NOMO-1 (cell line): Measurements from ENCODE around the gene MAPK13.
"Not testable (repeated sequence)": the region's sequence is repeated elsewhere in the genome, so short reads cannot be mapped to it uniquely, and the experiment has no call there.

Experiments
- DNase-seq, 2 experiments: peaks; one replicate each; lab custom pipeline; 2025; ENCODE audit not compliant: unreplicated experiment in 2 of 2; lab: John Stamatoyannopoulos, UW

Gene MAPK13

DNA sequence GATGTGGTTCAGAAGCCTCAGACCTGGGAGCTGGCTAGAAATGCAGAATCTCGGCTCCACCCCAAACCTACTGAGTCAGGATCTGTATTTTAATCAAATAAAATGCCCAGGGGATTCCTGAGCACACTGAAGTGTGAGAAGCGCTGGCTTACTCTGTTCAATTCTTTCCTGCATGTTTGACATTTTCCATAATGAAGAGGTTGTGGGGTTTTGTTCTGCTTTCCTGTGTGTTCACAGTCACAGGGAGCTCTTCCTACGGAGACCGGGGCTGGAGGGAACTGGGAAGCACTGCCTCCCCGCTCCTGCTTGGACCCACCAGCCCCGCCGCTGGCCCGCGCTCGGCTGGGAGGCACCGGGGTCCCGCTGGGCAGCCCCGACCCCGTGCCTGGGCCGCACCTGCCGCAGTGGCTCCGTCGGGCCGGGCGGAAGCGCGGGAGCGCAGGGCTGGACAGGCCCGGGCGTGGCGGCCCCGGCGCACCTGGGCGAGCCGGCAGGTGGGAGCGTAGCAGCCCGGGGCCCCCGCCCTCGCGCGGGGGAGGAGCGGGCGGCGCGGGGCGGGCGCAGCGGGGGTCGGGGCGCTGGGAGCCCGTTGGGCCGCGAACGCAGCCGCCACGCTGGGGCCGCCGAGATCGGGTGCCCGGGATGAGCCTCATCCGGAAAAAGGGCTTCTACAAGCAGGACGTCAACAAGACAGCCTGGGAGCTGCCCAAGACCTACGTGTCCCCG is at the start of gene MAPK13:
Gene MAPK13, plus strand, starts transcription at position 573 of the 726 bp plus-strand sequence. Its CDS starts 70 bp downstream, at position 643.
- DNase-seq = no peak

DNA sequence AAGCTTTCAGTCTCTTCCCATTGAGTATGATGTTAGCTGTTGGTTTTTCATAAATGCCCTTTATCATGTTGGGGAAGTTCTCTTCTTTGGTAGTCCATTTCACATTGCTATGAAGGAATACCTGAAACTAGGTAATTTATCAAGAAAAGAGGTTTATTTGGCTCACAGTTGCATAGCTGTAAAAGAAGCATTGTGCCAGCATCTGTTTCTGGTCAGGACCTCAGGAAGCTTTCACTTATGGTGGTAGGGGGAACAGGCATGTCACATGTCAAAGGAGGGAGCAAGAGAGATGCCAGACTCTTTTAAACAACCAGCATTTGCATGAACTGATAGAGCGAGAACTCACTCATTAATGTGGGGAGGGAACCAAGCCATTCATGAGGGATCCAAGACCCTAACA is 48.0 kb upstream of the MAPK13 start:
- DNase-seq = no peak

DNA sequence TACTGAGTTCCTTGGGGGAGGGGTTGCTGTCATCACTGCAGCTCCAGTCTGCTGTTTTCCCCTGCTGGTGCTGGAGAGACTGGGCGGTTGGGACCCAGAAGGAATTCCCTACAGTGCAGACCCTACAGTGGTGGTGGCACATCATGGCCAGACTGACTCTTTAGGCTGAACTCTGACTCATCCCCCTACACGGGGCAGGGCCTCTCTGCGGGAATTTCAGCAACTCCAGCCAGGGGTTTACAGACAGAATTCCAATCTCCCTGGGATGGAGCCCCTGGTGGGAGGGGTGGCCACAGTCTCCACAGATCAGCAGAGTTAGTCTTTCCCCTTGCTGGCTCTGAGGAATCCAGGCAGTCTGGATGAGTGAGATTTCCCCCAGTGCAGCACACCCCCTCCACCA is 46.9 kb upstream of the MAPK13 start:
- no peak for DNase-seq

DNA sequence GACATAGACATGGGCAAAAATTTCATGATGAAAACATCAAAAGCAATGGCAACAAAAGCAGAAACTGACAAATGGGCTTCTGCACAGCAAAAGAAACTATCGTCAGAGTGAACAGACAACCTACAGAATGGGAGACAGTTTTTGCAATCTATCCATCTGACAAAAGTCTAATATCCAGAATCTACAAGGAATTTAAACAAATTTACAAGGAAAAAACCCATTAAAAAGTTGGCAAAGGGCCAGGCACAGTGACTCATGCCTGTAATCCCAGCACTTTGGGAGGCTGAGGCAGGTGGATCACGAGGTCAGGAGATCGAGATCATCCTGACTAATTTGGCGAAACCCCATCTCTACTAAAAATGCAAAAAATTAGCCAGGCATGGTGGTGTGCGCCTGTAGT is 42.1 kb upstream of the MAPK13 start:
- not testable (repeated sequence) for DNase-seq

GRCh38 chr6:36089048-36089447 is 41.3 kb upstream of the MAPK13 start:
- no peak for DNase-seq

DNA sequence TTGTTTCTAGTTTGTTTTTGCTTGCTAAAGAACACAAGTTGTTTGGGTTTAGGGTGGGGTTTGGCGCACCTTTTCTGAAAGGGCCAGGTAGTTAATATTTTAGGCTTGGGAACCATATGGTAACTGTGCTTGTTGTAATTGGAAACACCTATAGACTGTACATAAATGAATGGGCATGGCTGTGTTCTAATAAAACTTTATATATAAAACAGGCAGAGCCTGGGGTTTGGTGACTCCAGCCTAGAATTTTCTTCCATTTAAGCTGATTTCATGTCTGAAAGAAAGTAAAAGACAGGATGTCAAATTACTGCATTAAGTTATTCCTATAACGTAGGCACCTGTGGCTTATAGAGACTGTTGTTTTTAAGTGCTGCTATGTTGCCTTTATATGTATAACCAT is 36.1 kb upstream of the MAPK13 start:
- no peak for DNase-seq

DNA sequence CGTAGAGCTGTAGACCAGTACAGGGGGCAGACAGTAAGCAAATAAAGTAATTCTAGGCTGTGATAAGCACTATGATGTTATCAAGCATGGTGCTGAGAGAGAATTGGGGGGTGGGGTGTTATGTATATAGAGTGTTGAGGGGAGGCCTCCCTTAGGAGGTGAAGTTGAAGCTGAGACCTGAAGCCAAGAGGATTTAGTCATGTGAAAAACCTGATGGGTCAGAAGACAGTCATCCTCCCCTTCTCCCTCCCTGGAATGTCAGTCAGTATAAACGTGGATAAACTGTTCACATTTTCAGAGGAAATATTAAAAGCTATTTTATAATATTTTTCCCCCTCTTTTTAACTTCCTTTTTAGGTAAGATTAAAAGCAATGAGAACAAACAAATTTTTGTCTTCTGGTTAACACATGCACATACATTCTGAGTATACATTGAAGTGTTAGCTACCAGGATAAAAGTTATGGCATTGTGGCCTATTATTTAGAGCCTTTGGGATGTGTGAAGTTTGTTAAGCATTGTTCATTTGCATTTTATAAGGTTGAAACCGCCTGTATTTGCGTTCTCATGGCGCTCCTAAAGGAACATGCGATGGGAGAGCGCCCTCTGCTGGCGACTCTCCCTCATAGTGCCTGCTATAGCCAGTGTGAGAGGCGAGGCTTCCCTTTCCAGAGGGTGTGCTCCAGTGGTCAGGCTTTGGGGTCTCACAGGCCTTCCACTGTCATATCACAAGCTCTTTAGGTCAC is 35.4 kb upstream of the MAPK13 start:
- peak; percentile 43 to 67 for DNase-seq

DNA sequence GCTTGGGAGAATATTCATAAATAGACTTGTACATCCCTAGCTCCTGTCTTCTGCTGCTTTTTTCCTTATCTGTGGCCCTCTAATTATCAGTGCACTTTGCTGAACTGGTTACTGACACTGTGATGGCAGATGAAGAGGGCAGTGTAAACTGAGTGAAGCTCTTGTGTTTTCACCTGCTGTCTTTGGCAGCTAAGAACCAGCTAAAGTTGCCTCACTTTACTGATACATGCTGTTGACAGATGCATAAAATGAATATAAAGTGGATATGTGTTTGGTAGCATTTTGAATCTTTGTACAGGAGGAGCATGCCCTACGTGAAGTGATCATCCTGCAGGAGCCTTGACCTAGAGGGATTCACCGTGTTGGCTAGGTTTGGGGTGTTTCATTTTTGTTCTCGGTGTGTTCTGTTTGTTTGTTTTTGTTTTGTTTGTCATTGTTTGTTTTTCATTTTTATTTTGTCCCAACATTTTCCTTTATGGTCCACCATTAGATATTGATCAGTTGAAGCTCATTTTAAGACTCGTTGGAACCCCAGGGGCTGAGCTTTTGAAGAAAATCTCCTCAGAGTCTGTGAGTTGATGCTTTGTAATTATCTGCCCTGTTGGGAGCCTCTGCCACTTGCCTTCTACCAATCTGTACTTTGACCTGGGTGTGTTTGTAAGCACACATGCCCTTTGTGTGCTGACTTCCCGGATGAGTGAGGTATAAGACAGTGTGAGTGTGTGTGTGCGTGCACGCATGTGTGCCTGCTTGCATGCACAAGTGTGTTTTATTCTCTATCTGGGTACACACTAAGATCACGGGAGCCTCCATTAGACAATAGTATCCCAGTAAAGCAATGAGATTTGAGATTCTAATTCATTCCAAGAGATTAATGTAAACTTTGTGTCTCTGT is 34.6 kb upstream of the MAPK13 start:
- DNase-seq = no peak

- no peak for DNase-seq
These were observed 31.9 kb upstream of the MAPK13 start for GRCh38 chr6:36098253-36098919.

DNA sequence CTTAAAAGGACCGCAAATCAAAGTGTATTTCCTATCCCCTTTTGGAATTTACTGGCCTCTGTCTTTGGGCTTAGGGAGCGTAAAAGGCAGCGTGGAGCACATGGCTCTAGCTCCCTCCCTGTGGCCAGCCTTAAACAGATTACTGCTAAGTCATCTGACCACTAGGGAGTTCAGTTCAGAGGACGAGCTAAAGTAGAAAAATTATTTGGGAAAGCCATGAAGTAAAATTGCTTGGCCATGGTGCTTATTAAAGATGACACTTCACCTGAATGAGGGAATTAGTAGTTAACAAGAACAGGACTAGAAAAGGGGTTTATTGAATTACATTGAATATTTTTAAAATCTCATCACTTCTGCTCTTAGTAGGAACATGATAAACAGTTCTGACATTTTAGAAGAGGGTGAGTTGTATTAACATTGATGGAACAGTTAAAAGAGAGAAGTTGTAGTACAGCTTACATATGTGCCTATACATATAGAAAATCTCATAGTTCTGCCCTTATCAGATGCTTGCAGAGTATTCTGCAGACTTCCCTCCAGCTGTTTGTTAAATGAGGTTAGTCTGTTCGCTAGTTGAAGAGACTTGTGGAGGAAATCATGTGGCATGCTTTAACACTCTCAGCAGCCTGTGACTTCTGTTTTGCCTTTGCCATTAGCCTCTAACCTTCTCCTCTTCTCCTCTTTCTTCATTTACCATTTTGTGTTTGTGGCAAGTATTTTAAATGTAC is 31.2 kb upstream of the MAPK13 start:
- DNase-seq = no peak

GRCh38 chr6:36099869-36100483 is 30.3 kb upstream of the MAPK13 start:
- no peak for DNase-seq

DNA sequence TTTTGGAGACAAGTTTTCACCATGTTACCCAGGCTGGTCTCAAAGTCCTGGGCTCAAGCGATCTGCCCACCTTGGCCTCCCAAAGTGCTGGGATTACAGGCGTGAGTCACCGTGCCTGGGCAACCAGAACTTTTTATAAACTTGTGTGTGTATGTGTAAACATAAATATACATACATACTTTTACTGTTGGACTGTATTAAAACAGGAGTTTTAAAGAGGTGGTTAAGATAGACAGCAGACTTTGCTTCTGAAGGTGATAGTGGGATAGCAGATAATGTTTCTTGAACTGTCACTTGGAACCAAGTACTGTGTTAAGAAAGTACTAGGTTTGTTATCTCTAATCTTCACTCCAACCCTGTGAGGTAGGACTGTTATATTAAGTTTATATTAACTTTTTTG is 28.6 kb upstream of the MAPK13 start:
- DNase-seq = no peak

- DNase-seq = no peak
These were observed 27.5 kb upstream of the MAPK13 start for GRCh38 chr6:36102853-36103252.

DNA sequence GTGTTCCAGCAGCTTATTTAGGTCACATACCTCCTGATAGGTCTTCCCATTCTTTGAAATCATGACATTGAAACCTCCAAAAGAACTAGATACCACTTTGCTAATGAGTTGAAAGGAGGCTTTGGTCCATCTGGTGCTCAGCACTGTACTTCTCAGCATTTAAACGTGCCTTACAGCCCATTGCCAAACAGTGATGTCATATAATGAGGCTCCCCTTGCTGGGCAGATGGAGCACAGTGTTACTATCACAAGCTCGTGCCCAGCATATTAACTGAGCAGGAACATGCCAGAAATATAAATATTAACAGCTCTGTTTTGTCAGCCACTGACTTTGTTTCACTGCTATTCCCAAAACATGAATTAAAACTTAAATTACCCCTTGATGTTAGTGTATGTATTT is 25.5 kb upstream of the MAPK13 start:
- DNase-seq = no peak

DNA sequence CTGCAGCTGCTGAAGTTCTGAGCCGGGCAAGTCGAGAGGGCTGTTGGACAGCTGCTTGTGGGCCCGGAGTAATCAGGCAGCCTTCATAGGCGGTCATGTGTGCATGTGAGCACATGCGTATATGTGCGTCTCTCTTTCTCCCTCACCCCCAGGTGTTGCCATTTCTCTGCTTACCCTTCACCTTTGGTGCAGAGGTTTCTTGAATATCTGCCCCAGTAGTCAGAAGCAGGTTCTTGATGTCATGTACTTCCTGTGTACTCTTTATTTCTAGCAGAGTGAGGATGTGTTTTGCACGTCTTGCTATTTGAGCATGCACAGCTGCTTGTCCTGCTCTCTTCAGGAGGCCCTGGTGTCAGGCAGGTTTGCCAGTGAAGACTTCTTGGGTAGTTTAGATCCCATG is 21.2 kb upstream of the MAPK13 start:
- DNase-seq = no peak

GRCh38 chr6:36110050-36110449 is 20.3 kb upstream of the MAPK13 start:
- DNase-seq = no peak

- no peak for DNase-seq
These were observed 19.4 kb upstream of the MAPK13 start for GRCh38 chr6:36110863-36111262.

GRCh38 chr6:36111526-36111925 is 18.8 kb upstream of the MAPK13 start:
- DNase-seq = no peak

DNA sequence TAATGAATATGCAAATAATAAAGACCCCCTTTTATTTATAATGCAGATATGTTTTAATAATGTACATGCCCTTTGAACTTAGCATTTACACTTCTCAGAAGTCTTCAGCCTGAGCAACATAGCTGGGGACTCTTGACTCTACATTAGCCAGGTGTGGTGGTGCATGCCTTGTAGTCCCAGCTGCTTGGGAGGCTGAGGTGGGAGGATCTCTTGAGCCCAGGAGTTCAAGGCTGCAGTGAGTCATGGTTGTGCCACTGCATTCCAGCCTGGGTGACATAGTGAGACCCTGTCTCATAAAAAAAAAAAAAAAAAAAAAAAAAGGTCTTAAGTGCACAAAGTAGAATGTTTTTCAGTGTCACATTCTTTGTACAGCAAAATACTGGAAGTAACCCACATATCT is 17.3 kb upstream of the MAPK13 start:
- DNase-seq = no peak

GRCh38 chr6:36113703-36114102 is 16.6 kb upstream of the MAPK13 start:
- DNase-seq = no peak
